ENCODE data around the gene ANKRD6. TPM values are rescaled to one million over a fixed set of nuclear protein-coding genes. Genes with fewer than 3 reads are reported as not detected.

The ANKRD6 gene
- total RNA-seq, 1 experiment from 2014 or later = 2.4 TPM

DNA sequence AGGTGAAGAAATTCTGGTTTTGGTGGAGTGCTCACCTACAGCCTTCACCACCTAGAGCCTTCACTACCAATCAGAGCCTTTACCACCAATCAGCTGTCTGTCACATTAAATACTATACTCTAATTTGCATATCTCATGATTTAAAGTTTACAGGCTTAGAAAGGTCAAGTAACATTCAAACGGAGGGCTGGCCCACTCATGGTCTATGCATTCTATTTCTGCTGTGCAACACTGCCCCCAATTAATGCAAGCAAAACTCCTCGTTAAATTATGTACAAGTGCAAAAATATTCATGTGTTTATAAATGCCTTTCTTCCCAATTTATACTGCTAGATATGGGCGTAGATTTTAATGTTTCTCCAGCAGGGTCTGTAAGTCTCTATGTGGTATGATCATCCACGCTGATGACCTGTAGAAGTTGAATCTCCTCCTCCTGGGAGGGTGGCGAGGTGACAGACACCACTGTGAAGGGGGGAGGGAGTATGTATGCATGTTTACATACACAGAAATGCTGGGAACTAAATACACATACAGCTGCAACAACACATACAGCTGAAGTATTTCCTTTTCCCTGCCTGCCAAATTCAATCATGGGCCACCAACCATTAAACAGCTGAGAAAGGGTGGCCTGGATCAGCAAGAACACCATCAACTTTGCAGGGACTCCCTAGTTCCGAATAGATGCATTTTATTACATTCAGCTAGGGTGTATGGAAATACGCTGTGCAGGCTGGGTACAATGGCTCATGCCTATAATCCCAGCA is 34.0 kb upstream of the ANKRD6 start:
- no TSS peak for BruUV-seq (replicated peaks)
- no peaks in the 10 kb centered on the region for H3K9me3 ChIP-seq (ENCODE audit: control insufficient read depth, insufficient read depth, low read depth, low read length)
- ChIA-PET CTCF (no interaction called here), POLR2A (interaction anchor here (0.5 to 0.6 kb wide), 2 partner anchors 35 to 67 kb away, joined by 3 read pairs; no protein-coding TSS in a partner anchor)
- H3K27ac ChIP-seq (ENCODE audit: low read length) = no peak overlapping the region
- no peaks in the 10 kb centered on the region for H3K27me3 ChIP-seq (ENCODE audit: control insufficient read depth, insufficient read depth, low read length)
- in situ Hi-C loops (cut with HindIII; ENCODE audit: low pct_unique_long_range_greater_than_20kb, low sequenced_read_pairs) (no loop called here), intact Hi-C loops (cut with micrococcal nuclease; ENCODE audit: unreplicated experiment) (no loop called here)
- H3K4me3 ChIP-seq (ENCODE audit: low read depth in 2 of 2, low read length in 2 of 2) = no peak overlapping the region
- H3K4me1 ChIP-seq (ENCODE audit: control insufficient read depth, insufficient read depth, low read length) = no peaks in the 10 kb centered on the region
- no peak for TF ChIP-seq TCF7L2 (IDR thresholded peaks at IDR 0.05; ENCODE audit: low read depth, low read length)
- no peak for TF ChIP-seq SIN3A (IDR thresholded peaks at IDR 0.05; ENCODE audit: borderline replicate concordance, insufficient read depth, low read depth, low read length)
- TF ChIP-seq POLR2AphosphoS5 (IDR thresholded peaks at IDR 0.05; ENCODE audit: low read depth, low read length) = no peak
- TF ChIP-seq, protein P1, sequence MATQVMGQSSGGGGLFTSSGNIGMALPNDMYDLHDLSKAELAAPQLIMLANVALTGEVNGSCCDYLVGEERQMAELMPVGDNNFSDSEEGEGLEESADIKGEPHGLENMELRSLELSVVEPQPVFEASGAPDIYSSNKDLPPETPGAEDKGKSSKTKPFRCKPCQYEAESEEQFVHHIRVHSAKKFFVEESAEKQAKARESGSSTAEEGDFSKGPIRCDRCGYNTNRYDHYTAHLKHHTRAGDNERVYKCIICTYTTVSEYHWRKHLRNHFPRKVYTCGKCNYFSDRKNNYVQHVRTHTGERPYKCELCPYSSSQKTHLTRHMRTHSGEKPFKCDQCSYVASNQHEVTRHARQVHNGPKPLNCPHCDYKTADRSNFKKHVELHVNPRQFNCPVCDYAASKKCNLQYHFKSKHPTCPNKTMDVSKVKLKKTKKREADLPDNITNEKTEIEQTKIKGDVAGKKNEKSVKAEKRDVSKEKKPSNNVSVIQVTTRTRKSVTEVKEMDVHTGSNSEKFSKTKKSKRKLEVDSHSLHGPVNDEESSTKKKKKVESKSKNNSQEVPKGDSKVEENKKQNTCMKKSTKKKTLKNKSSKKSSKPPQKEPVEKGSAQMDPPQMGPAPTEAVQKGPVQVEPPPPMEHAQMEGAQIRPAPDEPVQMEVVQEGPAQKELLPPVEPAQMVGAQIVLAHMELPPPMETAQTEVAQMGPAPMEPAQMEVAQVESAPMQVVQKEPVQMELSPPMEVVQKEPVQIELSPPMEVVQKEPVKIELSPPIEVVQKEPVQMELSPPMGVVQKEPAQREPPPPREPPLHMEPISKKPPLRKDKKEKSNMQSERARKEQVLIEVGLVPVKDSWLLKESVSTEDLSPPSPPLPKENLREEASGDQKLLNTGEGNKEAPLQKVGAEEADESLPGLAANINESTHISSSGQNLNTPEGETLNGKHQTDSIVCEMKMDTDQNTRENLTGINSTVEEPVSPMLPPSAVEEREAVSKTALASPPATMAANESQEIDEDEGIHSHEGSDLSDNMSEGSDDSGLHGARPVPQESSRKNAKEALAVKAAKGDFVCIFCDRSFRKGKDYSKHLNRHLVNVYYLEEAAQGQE (IDR thresholded peaks at IDR 0.05; ENCODE audit: insufficient read depth in 1 of 2, low read depth in 2 of 2, low read length in 1 of 2) = no peak
- TF ChIP-seq, protein P2, sequence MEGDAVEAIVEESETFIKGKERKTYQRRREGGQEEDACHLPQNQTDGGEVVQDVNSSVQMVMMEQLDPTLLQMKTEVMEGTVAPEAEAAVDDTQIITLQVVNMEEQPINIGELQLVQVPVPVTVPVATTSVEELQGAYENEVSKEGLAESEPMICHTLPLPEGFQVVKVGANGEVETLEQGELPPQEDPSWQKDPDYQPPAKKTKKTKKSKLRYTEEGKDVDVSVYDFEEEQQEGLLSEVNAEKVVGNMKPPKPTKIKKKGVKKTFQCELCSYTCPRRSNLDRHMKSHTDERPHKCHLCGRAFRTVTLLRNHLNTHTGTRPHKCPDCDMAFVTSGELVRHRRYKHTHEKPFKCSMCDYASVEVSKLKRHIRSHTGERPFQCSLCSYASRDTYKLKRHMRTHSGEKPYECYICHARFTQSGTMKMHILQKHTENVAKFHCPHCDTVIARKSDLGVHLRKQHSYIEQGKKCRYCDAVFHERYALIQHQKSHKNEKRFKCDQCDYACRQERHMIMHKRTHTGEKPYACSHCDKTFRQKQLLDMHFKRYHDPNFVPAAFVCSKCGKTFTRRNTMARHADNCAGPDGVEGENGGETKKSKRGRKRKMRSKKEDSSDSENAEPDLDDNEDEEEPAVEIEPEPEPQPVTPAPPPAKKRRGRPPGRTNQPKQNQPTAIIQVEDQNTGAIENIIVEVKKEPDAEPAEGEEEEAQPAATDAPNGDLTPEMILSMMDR (IDR thresholded peaks at IDR 0.05) = no peak
- DNase-seq (ENCODE audit: low read depth, low spot score) = no peak
- no peak for ATAC-seq
- no peaks in the 10 kb centered on the region for H3K36me3 ChIP-seq (ENCODE audit: control insufficient read depth, insufficient read depth, low read length)

DNA sequence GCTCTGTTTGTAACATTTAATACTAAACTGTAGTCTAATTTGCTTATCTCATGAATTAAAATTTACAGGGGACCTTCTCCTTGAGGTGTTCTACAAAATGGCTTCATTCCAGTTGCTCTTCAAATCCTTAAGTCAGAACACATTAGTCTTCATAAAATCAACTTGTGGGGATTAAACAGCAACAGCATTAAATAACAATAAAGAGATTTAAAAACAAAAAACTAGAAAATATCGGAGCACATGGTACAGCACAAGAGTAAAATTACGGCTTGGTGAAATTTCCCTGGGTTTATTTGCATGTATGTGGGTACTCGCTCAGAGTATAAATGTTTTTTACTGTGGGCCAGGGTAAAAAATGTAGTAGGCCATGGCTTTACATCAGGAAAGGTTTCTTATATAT is 32.9 kb upstream of the ANKRD6 start:
- Histone ChIP-seq H3K36me3 (ENCODE audit: control insufficient read depth, insufficient read depth, low read length) (no peaks in the 10 kb centered on the region), H3K4me3 (ENCODE audit: low read depth in 2 of 2, low read length in 2 of 2) (no peak overlapping the region), H3K9me3 (ENCODE audit: control insufficient read depth, insufficient read depth, low read depth, low read length) (no peaks in the 10 kb centered on the region), H3K4me1 (ENCODE audit: control insufficient read depth, insufficient read depth, low read length) (no peaks in the 10 kb centered on the region), H3K27me3 (ENCODE audit: control insufficient read depth, insufficient read depth, low read length) (no peaks in the 10 kb centered on the region), H3K27ac (ENCODE audit: low read length) (no peak overlapping the region)
- intact Hi-C loops (cut with micrococcal nuclease; ENCODE audit: unreplicated experiment) (no loop called here), in situ Hi-C loops (cut with HindIII; ENCODE audit: low pct_unique_long_range_greater_than_20kb, low sequenced_read_pairs) (no loop called here)
- TF ChIP-seq, protein P2 (IDR thresholded peaks at IDR 0.05) = no peak
- POLR2A ChIA-PET = no interaction called here
- ATAC-seq = no peak
- no TSS peak for BruUV-seq (replicated peaks)
- DNase-seq (ENCODE audit: low read depth, low spot score) = no peak
- CTCF ChIA-PET = no interaction called here
